Mesenchymal stem cell (in vitro differentiated cells and primary cell): ENCODE data around the gene CDC42EP1.

ENCODE experiments used
- DNase-seq: peaks from one replicate; pipeline ENCODE4 v3.0.0-alpha.2; 2013
- H2AFZ ChIP-seq: one replicate; pipeline ENCODE4 v1.6.1; 2013; ENCODE audit warnings: low read depth, mild to moderate bottlenecking, control low read depth, inconsistent platforms, low read length, moderate library complexity
- H2AK5ac ChIP-seq: 2 replicates; pipeline ENCODE4 v1.6.1; 2013; ENCODE audit warnings: low read length, moderate library complexity, mild to moderate bottlenecking, inconsistent platforms; ENCODE audit not compliant: severe bottlenecking
- H2BK120ac ChIP-seq: one replicate; pipeline ENCODE4 v1.6.1; 2013; ENCODE audit warnings: low read depth, mild to moderate bottlenecking, inconsistent platforms, low read length, moderate library complexity
- H2BK12ac ChIP-seq, 2 experiments: one replicate each; pipeline ENCODE4 v1.6.1; 2013; ENCODE audit warnings: inconsistent platforms in 2 of 2, low read length in 2 of 2, mild to moderate bottlenecking in 2 of 2, moderate library complexity in 2 of 2, control low read depth in 1 of 2
- H2BK15ac ChIP-seq: one replicate; pipeline ENCODE4 v1.6.1; 2013; ENCODE audit warnings: mild to moderate bottlenecking, low read depth, inconsistent platforms; ENCODE audit not compliant: poor library complexity, severe bottlenecking
- H2BK5ac ChIP-seq: 2 replicates; pipeline ENCODE4 v1.6.1; 2013; ENCODE audit warnings: low read depth, mild to moderate bottlenecking, low read length, control low read depth, inconsistent platforms; ENCODE audit not compliant: poor library complexity, severe bottlenecking
- H3K14ac ChIP-seq, 2 experiments: one replicate each; pipeline ENCODE4 v1.6.1; 2013; ENCODE audit warnings: inconsistent platforms in 2 of 2, low read length in 2 of 2, control low read depth in 1 of 2, mild to moderate bottlenecking in 1 of 2, moderate library complexity in 1 of 2
- H3K18ac ChIP-seq, 2 experiments: one replicate each; pipeline ENCODE4 v1.6.1; 2013; ENCODE audit warnings: inconsistent platforms in 2 of 2, low read length in 2 of 2, control low read depth in 1 of 2, low read depth in 1 of 2, mild to moderate bottlenecking in 1 of 2
- H3K23ac ChIP-seq, 2 experiments: one replicate each; pipeline ENCODE4 v1.6.1; 2013; ENCODE audit warnings: inconsistent platforms in 2 of 2, low read length in 2 of 2, mild to moderate bottlenecking in 2 of 2, moderate library complexity in 2 of 2, control low read depth in 1 of 2
- H3K27ac ChIP-seq: 2 replicates; pipeline ENCODE4 v1.5.1; 2013; ENCODE audit warnings: mild to moderate bottlenecking, moderate library complexity, low read length, control low read depth, inconsistent platforms; ENCODE audit not compliant: poor library complexity, severe bottlenecking
- H3K27me3 ChIP-seq, 2 experiments: 2 replicates each; pipeline versions ENCODE4 v1.6.1 to v1.7.0; 2013; ENCODE audit warnings: low read length in 2 of 2, mild to moderate bottlenecking in 2 of 2, moderate library complexity in 2 of 2, control low read depth in 1 of 2, inconsistent platforms in 1 of 2; ENCODE audit not compliant: control insufficient read depth in 1 of 2, insufficient read depth in 1 of 2
- H3K36me3 ChIP-seq, 2 experiments: 2 replicates each; pipeline versions ENCODE4 v1.6.1 to v1.7.0; 2013; ENCODE audit warnings: low read length in 2 of 2, control low read depth in 1 of 2, inconsistent platforms in 1 of 2, low read depth in 1 of 2, mild to moderate bottlenecking in 1 of 2; ENCODE audit not compliant: insufficient read depth in 2 of 2, control insufficient read depth in 1 of 2
- H3K4ac ChIP-seq, 2 experiments: one replicate each; pipeline ENCODE4 v1.6.1; 2013; ENCODE audit warnings: inconsistent platforms in 2 of 2, low read length in 2 of 2, mild to moderate bottlenecking in 2 of 2, moderate library complexity in 2 of 2, control low read depth in 1 of 2, low read depth in 1 of 2
- H3K4me1 ChIP-seq: 2 replicates; pipeline ENCODE4 v1.6.1; 2013; ENCODE audit warnings: low read depth, low read length, control low read depth; ENCODE audit not compliant: control insufficient read depth, insufficient read depth
- H3K4me2 ChIP-seq: 2 replicates; pipeline ENCODE4 v1.6.1; 2013; ENCODE audit warnings: low read length, mild to moderate bottlenecking, inconsistent platforms; ENCODE audit not compliant: poor library complexity, severe bottlenecking
- H3K4me3 ChIP-seq, 2 experiments: 2 replicates each; pipeline versions ENCODE4 v1.5.1 to v1.7.0; 2013; ENCODE audit warnings: low read length in 2 of 2, mild to moderate bottlenecking in 2 of 2, control low read depth in 1 of 2, low read depth in 1 of 2; ENCODE audit not compliant: insufficient read depth in 1 of 2
- H3K79me1 ChIP-seq: replicated peaks from 2 replicates; pipeline ENCODE4 v1.6.1; 2013; ENCODE audit warnings: mild to moderate bottlenecking, control low read depth, low read length, inconsistent platforms; ENCODE audit not compliant: poor library complexity, severe bottlenecking
- H3K9ac ChIP-seq: 2 replicates; pipeline ENCODE4 v1.7.0; 2013; ENCODE audit warnings: mild to moderate bottlenecking, low read length, moderate library complexity
- H3K9me3 ChIP-seq: 2 replicates; pipeline ENCODE4 v1.7.0; 2013; ENCODE audit warnings: mild to moderate bottlenecking, low read length; ENCODE audit not compliant: control insufficient read depth
- H4K8ac ChIP-seq: one replicate; pipeline ENCODE4 v1.6.1; 2013; ENCODE audit warnings: inconsistent platforms, mild to moderate bottlenecking, low read length, moderate library complexity
- H4K91ac ChIP-seq: one replicate; pipeline ENCODE4 v1.6.1; 2013; ENCODE audit warnings: mild to moderate bottlenecking, low read length, inconsistent platforms
- WGBS: methylation state at CpG from one replicate; pipeline ENCODE4 v1.1.7; 2013; ENCODE audit warnings: mixed read lengths; 5-methylcytosine and 5-hydroxymethylcytosine counted together

Gene CDC42EP1

DNA sequence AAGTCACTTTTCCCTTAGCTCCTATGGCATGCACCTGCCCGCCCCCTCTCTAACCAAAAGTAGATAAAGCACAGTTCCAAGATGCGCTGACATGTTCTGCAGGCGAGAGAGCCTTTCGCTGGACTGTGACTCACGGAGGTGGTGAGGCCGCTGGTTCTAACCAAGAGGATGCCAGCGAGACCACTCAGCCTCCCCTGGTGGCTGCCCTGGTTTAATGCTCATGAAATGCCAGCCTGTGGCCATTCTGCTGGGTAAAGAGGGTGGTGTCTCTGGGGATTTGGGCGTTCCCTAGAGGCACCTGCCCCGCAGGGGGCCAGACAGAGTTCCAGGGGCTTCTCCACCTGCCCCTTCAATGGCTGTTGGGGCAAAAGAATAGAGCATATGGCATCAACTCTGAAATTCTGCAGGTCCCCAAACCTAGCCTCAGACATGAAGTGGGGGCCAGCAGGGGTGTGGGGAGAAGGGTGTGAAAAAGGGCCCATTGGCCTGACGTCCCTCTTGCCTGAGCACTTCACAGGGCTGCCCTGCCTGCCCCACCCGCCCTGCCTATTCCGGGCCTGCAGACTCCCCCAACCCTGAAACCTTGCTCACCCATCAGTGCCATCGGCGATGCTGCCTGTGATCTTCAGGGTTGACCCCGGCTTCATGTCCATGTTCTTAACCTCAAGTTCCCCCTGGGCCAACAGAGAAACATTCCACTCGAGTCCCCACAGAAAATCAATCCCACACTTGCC, 11.1 kb downstream of the CDC42EP1 start:
- WGBS = 82% methylated on average over 16 of the region's 16 CpGs
- Histone ChIP-seq H3K4me2 (no peak overlapping the region), H3K27ac (no peak overlapping the region)

GRCh38 chr22:37571992-37572373, 11.7 kb downstream of the CDC42EP1 start:
- H2BK120ac ChIP-seq = no peak overlapping the region
- peak overlapping the region; percentile 4 for H2AK5ac ChIP-seq
- no peak overlapping the region for H3K4me2 ChIP-seq
- WGBS = 86% methylated on average over 8 of the region's 8 CpGs
- H3K4me1 ChIP-seq = peaks cover 36% of the 10 kb centered on the region
- peaks cover 5% of the 10 kb centered on the region for H3K79me1 ChIP-seq
- no peak overlapping the region for H3K23ac ChIP-seq
- no peak overlapping the region for H3K4ac ChIP-seq
- no peaks in the 10 kb centered on the region for H3K27me3 ChIP-seq
- H3K4me3 ChIP-seq = no peak overlapping the region
- H3K36me3 ChIP-seq = peaks cover 33 to 34% of the 10 kb centered on the region in 2 experiments
- H3K18ac ChIP-seq = no peak overlapping the region
- H2AFZ ChIP-seq = no peak overlapping the region
- no peak for DNase-seq
- no peaks in the 10 kb centered on the region for H3K9me3 ChIP-seq
- H4K91ac ChIP-seq = no peak overlapping the region
- peak overlapping the region in 1 of 2 experiments; percentile 11 for H2BK12ac ChIP-seq
- H3K14ac ChIP-seq = no peak overlapping the region
- H3K27ac ChIP-seq = no peak overlapping the region
- H4K8ac ChIP-seq = no peak overlapping the region
- no peak overlapping the region for H3K9ac ChIP-seq
- H2BK5ac ChIP-seq = no peak overlapping the region
- peak overlapping the region; percentile 45 for H2BK15ac ChIP-seq

More for the DNA sequence above, 11.1 kb downstream of the CDC42EP1 start:
- DNase-seq = peak; percentile 33
- Histone ChIP-seq H2BK5ac (no peak overlapping the region), H3K9me3 (no peaks in the 10 kb centered on the region), H3K18ac (no peak overlapping the region), H3K79me1 (peaks cover 5% of the 10 kb centered on the region), H4K91ac (no peak overlapping the region), H3K36me3 (peaks cover 38 to 40% of the 10 kb centered on the region in 2 experiments), H2AK5ac (peak overlapping the region; percentile 4), H3K4me1 (peaks cover 41% of the 10 kb centered on the region), H3K4me3 (no peak overlapping the region), H3K4ac (no peak overlapping the region), H2AFZ (no peak overlapping the region), H3K23ac (no peak overlapping the region), H3K14ac (no peak overlapping the region), H3K27me3 (no peaks in the 10 kb centered on the region), H3K9ac (no peak overlapping the region), H2BK120ac (no peak overlapping the region), H4K8ac (no peak overlapping the region), H2BK15ac (peak overlapping the region; percentile 45), H2BK12ac (no peak overlapping the region)

DNA sequence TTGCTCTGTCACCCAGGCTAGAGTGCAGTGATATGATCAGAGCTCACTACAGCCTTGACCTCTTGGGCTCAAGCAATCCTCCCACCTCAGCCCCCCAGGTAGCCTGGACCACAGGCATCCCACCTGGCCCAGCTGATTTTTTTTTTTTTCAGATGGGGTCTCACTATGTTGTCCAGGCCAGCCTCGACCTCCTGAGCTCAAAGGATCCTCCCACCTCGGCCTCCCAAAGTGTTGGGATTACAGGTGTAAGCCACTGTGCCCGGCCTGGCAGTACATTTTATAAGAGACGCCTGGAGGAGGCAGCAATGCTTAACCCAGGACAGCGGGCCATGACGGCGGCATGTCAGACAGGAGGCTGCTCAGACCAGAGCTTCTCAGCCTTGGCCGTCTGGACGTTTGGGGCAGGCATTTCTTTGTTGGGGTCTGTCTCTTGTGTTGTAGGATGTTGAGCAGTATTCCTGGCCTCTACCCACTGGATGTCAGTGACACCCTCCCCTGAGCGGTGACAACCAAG, 15.3 kb downstream of the CDC42EP1 start:
- H3K27me3 ChIP-seq = no peaks in the 10 kb centered on the region
- no peak overlapping the region for H2AK5ac ChIP-seq
- no peak overlapping the region for H3K18ac ChIP-seq
- DNase-seq = no peak
- H2BK15ac ChIP-seq = no peak overlapping the region
- H4K8ac ChIP-seq = no peak overlapping the region
- no peak overlapping the region for H2BK5ac ChIP-seq
- H3K36me3 ChIP-seq = peaks cover 1 to 7% of the 10 kb centered on the region in 2 experiments
- no peaks in the 10 kb centered on the region for H3K79me1 ChIP-seq
- no peak overlapping the region for H3K14ac ChIP-seq
- H3K4me2 ChIP-seq = no peak overlapping the region
- no peak overlapping the region for H3K4ac ChIP-seq
- no peak overlapping the region for H3K27ac ChIP-seq
- H4K91ac ChIP-seq = no peak overlapping the region
- no peak overlapping the region for H2BK12ac ChIP-seq
- no peak overlapping the region for H2AFZ ChIP-seq
- peaks cover 8% of the 10 kb centered on the region for H3K4me1 ChIP-seq
- no peak overlapping the region for H3K9ac ChIP-seq
- 90% methylated on average over 10 of the region's 10 CpGs for WGBS
- no peak overlapping the region for H2BK120ac ChIP-seq
- no peaks in the 10 kb centered on the region for H3K9me3 ChIP-seq
- H3K23ac ChIP-seq = no peak overlapping the region
- no peak overlapping the region for H3K4me3 ChIP-seq

DNA sequence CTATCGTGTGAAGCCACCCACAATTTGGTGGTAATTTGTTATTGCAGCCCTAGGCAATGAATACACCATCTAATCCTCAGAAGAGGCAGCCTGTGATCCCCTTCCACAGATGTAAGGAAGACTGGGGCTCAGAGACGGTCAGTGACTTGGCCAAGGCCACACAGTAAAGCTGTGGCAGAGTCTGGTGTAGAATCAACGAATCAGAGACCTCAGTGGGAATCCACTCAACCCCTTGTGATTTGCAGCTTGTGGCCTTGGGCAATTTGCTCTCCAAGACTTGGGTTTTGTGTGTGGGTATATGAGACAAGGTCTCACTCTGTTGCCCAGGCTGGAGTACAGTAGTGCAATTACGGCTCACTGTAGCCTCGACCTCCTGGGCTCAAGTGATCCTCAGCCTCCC, 17.7 kb downstream of the CDC42EP1 start:
- Histone ChIP-seq H3K36me3 (peaks cover 0 to 4% of the 10 kb centered on the region in 2 experiments), H3K4me3 (no peak overlapping the region), H3K79me1 (no peaks in the 10 kb centered on the region), H2BK5ac (no peak overlapping the region), H3K23ac (no peak overlapping the region), H3K14ac (no peak overlapping the region), H3K4ac (no peak overlapping the region), H3K18ac (no peak overlapping the region), H3K27ac (no peak overlapping the region), H2BK15ac (no peak overlapping the region), H3K9ac (no peak overlapping the region), H2BK120ac (no peak overlapping the region), H3K4me1 (no peaks in the 10 kb centered on the region), H2BK12ac (no peak overlapping the region), H3K4me2 (no peak overlapping the region), H3K27me3 (peaks cover 0 to 8% of the 10 kb centered on the region in 2 experiments), H4K91ac (no peak overlapping the region), H2AFZ (no peak overlapping the region), H4K8ac (no peak overlapping the region), H2AK5ac (no peak overlapping the region), H3K9me3 (no peaks in the 10 kb centered on the region)
- 95% methylated on average over 5 of the region's 5 CpGs for WGBS
- no peak for DNase-seq
